ENCODE measurements around the gene BMS1.

DNA sequence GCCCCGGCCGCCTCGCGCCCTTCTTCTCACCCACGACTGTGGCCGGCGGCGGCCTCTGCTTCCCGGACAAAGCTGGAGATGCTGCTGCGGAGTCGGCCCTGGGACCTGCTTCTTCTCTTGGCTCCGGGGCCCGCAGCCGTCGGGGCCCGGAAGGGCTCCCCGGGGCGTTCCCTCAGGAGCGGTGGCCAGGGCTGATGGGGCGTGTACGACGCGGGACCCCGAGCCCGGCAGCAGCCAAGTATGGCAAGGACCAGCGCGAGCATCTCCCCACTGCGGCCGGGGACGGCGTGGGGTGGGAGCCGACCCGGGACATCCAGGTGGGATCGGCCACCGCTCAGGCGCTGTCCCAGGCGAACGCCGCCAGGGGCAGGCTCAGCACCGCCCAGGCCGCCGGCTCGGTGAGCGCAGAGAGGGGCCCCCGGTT is 27.6 kb upstream of the BMS1 start:
- TF ChIP-seq CTCF (IDR thresholded peaks at IDR 0.05) (no peak), POLR2A (IDR thresholded peaks at IDR 0.05) (no peak)

Data from adrenal gland (tissue), 5 donors.